ENCODE results near the gene TUBD1. TPM values are rescaled to one million over a fixed set of nuclear protein-coding genes. Genes with fewer than 3 reads are reported as not detected.

TUBD1 gene
- total and polyA plus RNA-seq, 2 of the 13 experiments (the other 11 are each of a cell fraction or from before 2014, with no cell fraction given): 18.2 to 25.9 TPM

- TF ChIP-seq ZNF670 (CRISPR knock-in tag; IDR thresholded peaks at IDR 0.05; ENCODE audit: borderline replicate concordance): peak; percentile 65; the same call in 1 of the 2 replicates
- 0 out of 2 replicates have a peak, but pooled peaks have one; percentile 14 for TF ChIP-seq ZNF124 (CRISPR knock-in tag; IDR thresholded peaks at IDR 0.05)
- TF ChIP-seq, protein P1, sequence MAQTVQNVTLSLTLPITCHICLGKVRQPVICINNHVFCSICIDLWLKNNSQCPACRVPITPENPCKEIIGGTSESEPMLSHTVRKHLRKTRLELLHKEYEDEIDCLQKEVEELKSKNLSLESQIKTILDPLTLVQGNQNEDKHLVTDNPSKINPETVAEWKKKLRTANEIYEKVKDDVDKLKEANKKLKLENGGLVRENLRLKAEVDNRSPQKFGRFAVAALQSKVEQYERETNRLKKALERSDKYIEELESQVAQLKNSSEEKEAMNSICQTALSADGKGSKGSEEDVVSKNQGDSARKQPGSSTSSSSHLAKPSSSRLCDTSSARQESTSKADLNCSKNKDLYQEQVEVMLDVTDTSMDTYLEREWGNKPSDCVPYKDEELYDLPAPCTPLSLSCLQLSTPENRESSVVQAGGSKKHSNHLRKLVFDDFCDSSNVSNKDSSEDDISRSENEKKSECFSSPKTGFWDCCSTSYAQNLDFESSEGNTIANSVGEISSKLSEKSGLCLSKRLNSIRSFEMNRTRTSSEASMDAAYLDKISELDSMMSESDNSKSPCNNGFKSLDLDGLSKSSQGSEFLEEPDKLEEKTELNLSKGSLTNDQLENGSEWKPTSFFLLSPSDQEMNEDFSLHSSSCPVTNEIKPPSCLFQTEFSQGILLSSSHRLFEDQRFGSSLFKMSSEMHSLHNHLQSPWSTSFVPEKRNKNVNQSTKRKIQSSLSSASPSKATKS (CRISPR knock-in tag; IDR thresholded peaks at IDR 0.05): no peak
- 0 out of 2 replicates have a peak, but pooled peaks have one; percentile 5 for TF ChIP-seq ZMYM2 (CRISPR knock-in tag; IDR thresholded peaks at IDR 0.05)
- peak; percentile 72; the same call in 1 of the 2 replicates for TF ChIP-seq BRCA1 (CRISPR knock-in tag; IDR thresholded peaks at IDR 0.05)
- TF ChIP-seq MXD1 (CRISPR knock-in tag; IDR thresholded peaks at IDR 0.05): no peak
- TF ChIP-seq ATF6 (CRISPR knock-in tag; conservative IDR thresholded peaks at IDR 0.05): peak; percentile 72
- TF ChIP-seq ZNF264 (CRISPR knock-in tag; IDR thresholded peaks at IDR 0.05): no peak; the same call in 1 of the 2 replicates
- TF ChIP-seq CHCHD3 (CRISPR knock-in tag; IDR thresholded peaks at IDR 0.05): no peak
- no peak for TF ChIP-seq RFXAP (CRISPR knock-in tag; IDR thresholded peaks at IDR 0.05; ENCODE audit: borderline replicate concordance)
- peak; percentile 65; the same call in 1 of the 2 replicates for TF ChIP-seq KDM4B (CRISPR knock-in tag; IDR thresholded peaks at IDR 0.05)
- no peak for TF ChIP-seq ZBTB46 (CRISPR knock-in tag; IDR thresholded peaks at IDR 0.05; ENCODE audit: borderline replicate concordance)
- TF ChIP-seq ZFX (CRISPR knock-in tag; IDR thresholded peaks at IDR 0.05; ENCODE audit: low read depth): no peak
- no peak for TF ChIP-seq ELF4 (CRISPR knock-in tag; IDR thresholded peaks at IDR 0.05; ENCODE audit: borderline replicate concordance)
- peak; percentile 68; the same call in 1 of the 2 replicates for TF ChIP-seq ZNF503 (CRISPR knock-in tag; IDR thresholded peaks at IDR 0.05)
- peak; percentile 97 for TF ChIP-seq NCOR1 (IDR thresholded peaks at IDR 0.05; ENCODE audit: borderline replicate concordance, low read length)
- peak; percentile 92 for TF ChIP-seq ERF (CRISPR knock-in tag; IDR thresholded peaks at IDR 0.05)
- peak; percentile 71 for TF ChIP-seq SIN3B (IDR thresholded peaks at IDR 0.05; ENCODE audit: low read length)
- 0 out of 2 replicates have a peak, but pooled peaks have one; percentile 14 for TF ChIP-seq ZSCAN25 (CRISPR knock-in tag; IDR thresholded peaks at IDR 0.05)
- no peak for TF ChIP-seq NFE2 (CRISPR knock-in tag; IDR thresholded peaks at IDR 0.05)
- peak; percentile 74; the same call in 1 of the 2 replicates for TF ChIP-seq MIER2 (CRISPR knock-in tag; IDR thresholded peaks at IDR 0.05)
- TF ChIP-seq GFI1 (CRISPR knock-in tag; IDR thresholded peaks at IDR 0.05; ENCODE audit: borderline replicate concordance): peak; percentile 70; the same call in 1 of the 2 replicates
These were observed 55.3 kb downstream of the TUBD1 start (continued) for GRCh38 chr17:59837308-59838051.
